Brain pericyte (primary cell): ENCODE measurements around the gene PROK2.

Experiments used
- DNase-seq: peaks from one replicate; pipeline ENCODE4 v3.0.0-alpha.2; 2012; ENCODE audit warnings: low read depth, low spot score

Gene PROK2

DNA sequence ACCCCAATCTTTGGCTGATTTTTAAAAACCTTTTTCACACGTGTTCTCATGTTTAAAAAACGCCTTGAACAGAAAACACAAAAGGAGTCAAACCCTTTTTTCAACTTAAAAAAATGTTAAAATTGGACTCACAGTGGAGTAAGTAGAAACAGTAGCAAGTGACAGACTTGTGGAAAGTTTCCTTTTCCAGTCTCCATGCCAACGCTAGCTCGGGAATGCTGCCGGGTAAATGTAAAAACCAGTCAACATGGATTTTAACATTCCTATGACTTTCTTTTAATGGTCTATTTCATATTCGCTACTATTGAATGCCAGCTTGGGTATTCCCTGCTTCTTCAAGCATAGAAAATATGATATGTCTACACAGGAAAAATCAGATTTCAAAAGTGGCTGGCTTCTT, 1.6 kb upstream of the PROK2 start:
- DNase-seq: no peak

- no peak for DNase-seq
Measured at GRCh38 chr3:71786217-71786549, 1.2 kb upstream of the PROK2 start.

GRCh38 chr3:71785532-71786216, 726 bp upstream of the PROK2 start:
- no peak for DNase-seq

DNA sequence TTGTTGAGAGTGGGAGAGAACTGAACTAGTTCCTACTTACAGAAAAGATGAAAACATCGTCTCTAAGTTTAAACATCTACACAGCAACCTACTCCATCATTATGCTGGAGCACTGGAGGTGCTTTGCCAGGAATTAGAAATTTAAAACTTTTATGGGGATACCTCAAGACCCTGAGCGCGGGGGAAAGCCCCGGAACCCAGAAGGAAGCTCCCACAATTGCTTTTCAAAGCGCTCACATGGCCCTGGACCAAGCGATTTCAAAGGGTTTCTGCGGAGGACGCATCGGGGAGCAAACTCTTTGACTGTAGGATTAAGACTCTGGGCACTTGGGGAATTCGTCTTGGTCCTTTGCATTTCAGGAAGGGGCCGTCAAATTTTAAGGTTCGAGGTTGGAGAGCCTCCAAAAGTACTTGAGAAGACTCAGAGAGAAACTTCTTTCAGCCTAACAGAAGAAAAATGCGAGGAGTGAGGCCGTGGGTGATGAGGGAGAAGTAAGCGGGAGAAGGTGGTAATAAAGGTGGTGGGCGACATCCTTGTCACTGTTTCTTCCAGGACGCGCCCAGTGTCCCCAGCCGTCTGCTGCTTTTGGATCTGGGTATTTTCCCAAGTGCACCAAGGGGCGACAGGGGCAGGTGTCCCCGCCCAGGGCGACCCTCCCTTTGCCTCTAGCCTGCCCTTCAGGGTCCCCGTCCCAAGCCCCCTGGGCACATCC, 591 bp downstream of the PROK2 start:
- no peak for DNase-seq

DNA sequence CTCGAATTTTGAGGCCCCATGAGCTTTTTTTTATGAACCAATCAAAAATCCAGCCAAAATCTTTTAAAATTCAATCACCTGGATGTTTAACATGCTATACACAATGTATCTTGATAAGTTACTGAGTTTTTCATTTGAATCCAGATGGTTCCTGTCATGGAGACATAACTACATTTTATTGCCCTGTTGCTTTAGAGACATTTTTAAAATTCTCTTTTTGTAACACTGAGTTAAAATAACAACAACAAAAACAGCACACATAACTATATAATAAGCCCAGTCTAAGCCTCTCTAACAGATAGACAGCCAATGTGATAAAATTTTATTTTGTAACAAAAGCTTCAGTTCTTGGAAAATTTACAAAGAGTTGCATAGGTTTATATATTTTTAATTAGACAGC, 1.8 kb downstream of the PROK2 start:
- DNase-seq: no peak

DNA sequence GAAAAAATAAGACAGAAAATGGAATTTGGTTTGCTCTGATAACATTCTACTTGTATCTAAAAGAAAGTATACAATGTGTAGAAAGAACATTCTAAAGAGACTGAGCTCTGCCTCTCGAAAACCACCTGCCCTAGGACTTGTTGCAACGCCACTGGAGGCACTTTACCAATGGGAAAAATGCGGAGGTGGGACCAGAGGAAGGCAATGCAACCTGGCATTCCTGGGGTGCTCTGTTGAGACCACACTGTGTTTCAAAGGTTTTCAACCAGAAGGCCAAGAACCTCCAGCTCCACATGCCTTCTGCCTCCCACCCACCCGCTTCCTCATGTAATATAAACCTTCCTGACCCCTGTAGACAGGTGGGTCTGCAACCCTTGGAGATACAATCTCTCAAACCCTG, 4.5 kb downstream of the PROK2 start:
- no peak for DNase-seq

DNA sequence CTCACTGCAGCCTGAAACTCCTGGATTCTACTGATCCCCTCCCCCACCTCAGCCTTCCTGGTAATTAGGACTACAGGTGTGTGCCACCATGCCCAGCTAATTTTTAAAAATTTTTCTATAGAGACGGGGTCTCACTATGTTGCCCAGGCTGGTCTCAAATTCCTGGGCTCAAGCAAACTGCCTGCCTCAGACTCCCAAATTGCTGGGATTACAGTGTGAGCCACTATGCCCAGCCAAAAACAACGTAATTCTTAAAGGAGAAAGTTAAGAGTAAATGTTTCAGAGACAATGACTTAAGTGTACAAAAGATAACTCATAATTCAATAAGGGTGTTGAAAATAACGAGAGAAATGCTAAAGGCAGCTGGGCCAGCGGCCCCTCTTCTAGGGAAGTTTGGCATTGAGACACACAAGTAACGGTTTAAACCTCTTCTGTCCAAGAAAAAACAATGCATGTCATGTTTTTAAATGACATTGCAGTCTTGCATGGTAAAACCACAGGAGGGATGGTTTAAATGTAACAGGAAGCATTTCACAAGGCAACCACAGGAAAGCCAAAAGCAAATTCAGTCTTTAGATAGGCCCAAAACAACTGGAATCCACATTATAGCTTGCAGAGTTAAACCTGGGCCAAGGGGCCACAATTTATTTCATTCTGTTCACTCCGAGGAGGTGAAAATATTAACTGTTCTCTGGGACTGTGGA, 5.1 kb downstream of the PROK2 start:
- DNase-seq: no peak

DNA sequence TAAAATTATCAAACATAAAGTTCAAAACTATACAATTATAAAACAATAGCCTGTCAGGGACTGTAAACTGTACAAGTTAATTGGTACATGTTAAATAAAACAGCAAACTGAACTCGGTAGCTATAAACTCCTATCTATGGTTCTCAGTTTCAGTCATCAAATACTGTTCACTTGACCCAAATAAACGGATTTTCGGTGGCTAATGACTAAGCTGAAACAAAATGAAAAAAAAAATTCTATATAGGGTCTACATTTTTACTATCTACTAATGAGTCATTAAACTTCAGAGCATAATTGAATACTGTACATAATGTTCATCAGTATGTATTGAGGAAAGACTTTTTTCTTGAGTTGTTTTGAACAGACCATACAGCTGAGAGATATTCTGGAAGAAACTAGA, 6.6 kb downstream of the PROK2 start:
- DNase-seq: no peak

DNA sequence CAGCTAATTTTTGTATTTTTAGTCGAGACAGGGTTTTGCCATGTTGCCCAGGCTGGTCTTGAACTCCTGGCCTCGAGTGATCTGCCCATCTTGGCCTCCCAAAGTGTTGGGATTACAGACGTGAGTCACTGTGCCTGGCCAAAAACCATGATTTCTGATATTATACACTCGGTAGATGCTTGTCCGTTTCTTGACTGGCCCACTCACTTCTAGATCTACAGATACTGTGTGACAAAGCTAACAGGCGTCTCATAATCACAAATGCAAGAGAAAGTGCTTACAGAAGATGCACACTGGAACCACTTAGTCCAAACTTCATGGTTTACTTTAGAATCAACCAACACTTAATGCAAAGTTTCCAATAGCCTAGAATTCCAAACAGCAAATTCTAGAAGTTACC, 8.4 kb downstream of the PROK2 start:
- no peak for DNase-seq

GRCh38 chr3:71771884-71772283, 13.1 kb downstream of the PROK2 start:
- no peak for DNase-seq

- no peak for DNase-seq
Measured at GRCh38 chr3:71771126-71771525, 13.8 kb downstream of the PROK2 start.

DNA sequence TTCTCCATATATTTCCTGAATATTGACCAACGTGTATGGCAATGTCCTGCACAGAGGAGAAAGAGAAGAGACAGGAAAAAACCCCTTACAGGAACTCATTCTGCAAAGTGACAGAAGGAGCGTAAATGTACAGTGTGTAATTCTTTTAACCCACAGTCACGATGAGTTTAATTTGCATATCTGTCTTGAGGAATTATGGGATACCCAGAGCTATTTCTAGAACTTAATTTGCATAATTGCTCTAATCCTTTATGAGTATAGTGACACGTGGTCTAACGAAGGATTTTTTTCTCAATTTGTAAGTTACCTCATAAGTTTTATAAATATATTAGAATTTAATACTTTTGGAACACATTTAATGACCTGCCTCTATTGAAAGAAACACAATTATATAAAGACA, 21.5 kb downstream of the PROK2 start:
- no peak for DNase-seq

DNA sequence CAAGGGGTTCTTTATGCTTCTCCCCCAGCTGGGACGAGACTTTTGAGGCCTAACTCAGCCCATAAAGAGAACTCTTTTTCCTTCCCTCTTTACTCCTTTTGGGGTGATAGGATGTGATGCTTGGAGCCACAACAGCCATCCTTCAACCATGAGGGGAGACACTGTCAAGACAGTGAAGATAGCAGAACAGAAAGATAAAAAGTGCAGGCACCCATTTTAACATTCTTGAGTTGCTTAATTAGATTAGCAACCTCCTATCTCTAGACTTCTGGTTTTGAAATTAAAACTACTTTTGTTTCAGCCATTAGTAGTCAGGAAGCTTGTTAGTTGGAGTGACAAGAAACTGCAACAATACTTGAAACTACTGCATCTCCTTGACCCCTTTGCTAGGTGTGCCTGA, 24.8 kb downstream of the PROK2 start:
- no peak for DNase-seq

GRCh38 chr3:71759401-71759800, 25.5 kb downstream of the PROK2 start:
- no peak for DNase-seq

- no peak for DNase-seq
Measured at GRCh38 chr3:71758091-71758490, 26.9 kb downstream of the PROK2 start.

- DNase-seq: no peak
Measured at GRCh38 chr3:71754610-71755253, 30.2 kb downstream of the PROK2 start.

- DNase-seq: no peak
Measured at GRCh38 chr3:71753701-71754609, 31.0 kb downstream of the PROK2 start, which contains the start of gene GPR27. TSS of gene GPR27 (plus strand) at chr3:71753855. CDS start at chr3:71754050, 195 bp downstream.

- no peak for DNase-seq
Measured at GRCh38 chr3:71752831-71753700, 31.9 kb downstream of the PROK2 start.

DNA sequence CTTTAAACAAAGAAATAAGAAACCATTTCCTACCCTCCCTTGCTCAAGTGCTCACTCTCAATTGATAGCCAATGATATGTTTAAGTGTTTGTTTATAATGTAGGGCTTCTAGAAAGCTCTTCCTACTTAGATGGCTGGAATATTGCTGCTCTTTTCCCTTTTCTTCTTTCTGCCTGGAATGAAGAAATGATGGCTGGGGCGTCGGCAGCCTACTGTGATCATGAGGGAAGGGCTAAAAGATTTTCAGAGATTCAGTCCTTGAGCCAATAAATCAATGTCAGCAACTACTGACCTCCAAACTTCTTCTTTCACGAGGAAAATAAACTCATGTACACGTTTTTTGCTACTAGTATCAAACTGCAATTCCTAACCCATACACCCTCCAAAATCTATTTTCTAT, 33.3 kb downstream of the PROK2 start:
- DNase-seq: no peak

DNA sequence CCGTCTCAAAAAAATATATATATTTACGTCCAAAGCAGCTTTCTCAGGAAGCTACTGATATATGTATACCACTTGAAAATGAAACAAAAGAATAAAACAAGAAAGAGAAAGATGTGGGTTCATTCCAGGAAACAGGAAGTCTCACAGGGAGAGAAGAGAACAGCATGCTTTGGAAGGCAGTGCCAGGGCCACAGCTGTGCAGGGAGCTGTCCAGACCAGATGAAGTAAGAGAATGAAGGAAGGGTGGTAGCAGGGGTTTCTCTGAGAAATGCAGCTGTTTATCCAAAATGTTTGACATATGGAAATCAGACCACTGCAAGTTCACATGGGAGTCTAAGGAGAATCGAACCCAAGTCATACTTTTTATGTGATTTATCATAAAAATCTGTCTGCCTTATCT, 40.2 kb downstream of the PROK2 start:
- DNase-seq: no peak
